MM.1S (cell line): ENCODE data around the gene HES2.

Experiments used
- DNase-seq: peaks from one replicate; pipeline ENCODE4 v3.0.0-alpha.2; 2015
- H2AFZ ChIP-seq: fragments of 300-600 bp; sonication (generic); 2 replicates; pipeline ENCODE4 v1.6.0; 2016; ENCODE audit warnings: antibody characterized with exemption, low read length
- H3F3A ChIP-seq: fragments of 300-600 bp; sonication (generic); 2 replicates; pipeline ENCODE4 v1.6.1; 2016; ENCODE audit warnings: mild to moderate bottlenecking, antibody characterized with exemption, low read length, moderate library complexity, mixed read lengths; ENCODE audit not compliant: insufficient read depth
- H3K27ac ChIP-seq: fragments of 300-600 bp; sonication (generic); 2 replicates; pipeline ENCODE4 v1.5.1; 2016; ENCODE audit warnings: mild to moderate bottlenecking, low read length
- H3K27me3 ChIP-seq: fragments of 300-600 bp; sonication (generic); replicated peaks from 2 replicates; pipeline ENCODE4 v1.6.0; 2016; ENCODE audit warnings: low read length; ENCODE audit not compliant: insufficient read depth
- H3K36me3 ChIP-seq: fragments of 300-600 bp; sonication (generic); replicated peaks from 2 replicates; pipeline ENCODE4 v1.6.1; 2016; ENCODE audit warnings: mild to moderate bottlenecking, low read length, mixed read lengths; ENCODE audit not compliant: insufficient read depth
- H3K4me1 ChIP-seq: fragments of 300-600 bp; sonication (generic); 2 replicates; pipeline ENCODE4 v1.6.1; 2016; ENCODE audit warnings: low read length, mixed read lengths
- H3K4me2 ChIP-seq: fragments of 300-600 bp; sonication (generic); 2 replicates; pipeline ENCODE4 v1.6.0; 2016; ENCODE audit warnings: low read depth, low read length
- H3K4me3 ChIP-seq: fragments of 300-600 bp; sonication (generic); 2 replicates; pipeline ENCODE4 v1.5.1; 2016; ENCODE audit warnings: low read length, mixed read lengths
- H3K79me2 ChIP-seq: fragments of 300-600 bp; sonication (generic); 2 replicates; pipeline ENCODE4 v1.6.1; 2016; ENCODE audit warnings: mixed run types, low read length, mixed read lengths
- H3K9ac ChIP-seq: fragments of 300-600 bp; sonication (generic); 2 replicates; pipeline ENCODE4 v1.6.1; 2016; ENCODE audit warnings: low read length, mixed read lengths
- H3K9me2 ChIP-seq: fragments of 300-600 bp; sonication (generic); replicated peaks from 2 replicates; pipeline ENCODE4 v1.6.1; 2016; ENCODE audit warnings: mild to moderate bottlenecking, low read length, mixed read lengths; ENCODE audit not compliant: insufficient read depth
- H3K9me3 ChIP-seq: fragments of 300-600 bp; sonication (generic); replicated peaks from 2 replicates; pipeline ENCODE4 v1.6.1; 2016; ENCODE audit warnings: mild to moderate bottlenecking, low read length, mixed read lengths; ENCODE audit not compliant: insufficient read depth
- H4K20me1 ChIP-seq: fragments of 300-600 bp; sonication (generic); 2 replicates; pipeline ENCODE4 v1.6.1; 2016; ENCODE audit warnings: mild to moderate bottlenecking, low read length, moderate library complexity, mixed read lengths; ENCODE audit not compliant: insufficient read depth
- CTCF ChIP-seq: fragments of 300-600 bp; sonication (generic); IDR thresholded peaks from 2 replicates; pipeline ENCODE4 v1.5.1; 2016; ENCODE audit warnings: antibody characterized with exemption, low read length, mixed read lengths
- EZH2 ChIP-seq: fragments of 300-600 bp; sonication (generic); optimal IDR thresholded peaks from 2 replicates; pipeline ENCODE3; 2017; ENCODE audit warnings: low read depth, mild to moderate bottlenecking, antibody characterized with exemption, low read length, mixed read lengths
- EZH2phosphoT487 ChIP-seq: fragments of 300-600 bp; sonication (generic); IDR thresholded peaks from 2 replicates; pipeline ENCODE4 v1.6.1; 2018; ENCODE audit warnings: antibody characterized with exemption, low read length

HES2 gene

GRCh38 chr1:6392809-6393399, 26.8 kb downstream of the HES2 start:
- peak overlapping the region; percentile 57; the same call in 1 of the 2 replicates for H3K9ac ChIP-seq
- H3K79me2 ChIP-seq = peaks cover 35% of the 10 kb centered on the region
- no peaks in the 10 kb centered on the region for H3K9me2 ChIP-seq
- peaks cover 8% of the 10 kb centered on the region; the same call in 1 of the 2 replicates for H3K4me1 ChIP-seq
- H3K27me3 ChIP-seq = no peaks in the 10 kb centered on the region
- 0 out of 2 replicates have a peak, but pooled peaks cover 4% of the 10 kb centered on the region for H3F3A ChIP-seq
- TF ChIP-seq EZH2phosphoT487 (no peak), EZH2 (no peak), CTCF (no peak)
- no peak overlapping the region for H3K27ac ChIP-seq
- H2AFZ ChIP-seq = peak overlapping the region; percentile 63; the same call in 1 of the 2 replicates
- H3K9me3 ChIP-seq = no peaks in the 10 kb centered on the region
- H3K4me3 ChIP-seq = peak overlapping the region; percentile 74
- H3K36me3 ChIP-seq = no peaks in the 10 kb centered on the region
- DNase-seq = no peak
- no peaks in the 10 kb centered on the region for H4K20me1 ChIP-seq
- H3K4me2 ChIP-seq = peak overlapping the region; percentile 88

GRCh38 chr1:6391951-6392808, 27.5 kb downstream of the HES2 start:
- Histone ChIP-seq H3K9me3 (no peaks in the 10 kb centered on the region), H3K36me3 (no peaks in the 10 kb centered on the region), H3K4me3 (peak overlapping the region; percentile 74), H3K9me2 (no peaks in the 10 kb centered on the region), H3K27ac (no peak overlapping the region), H3K4me1 (peaks cover 8% of the 10 kb centered on the region; the same call in 1 of the 2 replicates), H3K79me2 (peaks cover 41% of the 10 kb centered on the region), H4K20me1 (no peaks in the 10 kb centered on the region), H3K9ac (peak overlapping the region; percentile 57; the same call in 1 of the 2 replicates), H3F3A (0 out of 2 replicates have a peak, but pooled peaks cover 4% of the 10 kb centered on the region), H2AFZ (peak overlapping the region; percentile 63; the same call in 1 of the 2 replicates), H3K4me2 (peak overlapping the region; percentile 88), H3K27me3 (no peaks in the 10 kb centered on the region)
- peak; percentile 36 for DNase-seq
- TF ChIP-seq CTCF (no peak), EZH2 (no peak), EZH2phosphoT487 (no peak)

- Histone ChIP-seq H3K79me2 (peaks cover 63% of the 10 kb centered on the region), H3K27me3 (no peaks in the 10 kb centered on the region), H3K36me3 (no peaks in the 10 kb centered on the region), H3K4me2 (no peak overlapping the region), H3K4me1 (peaks cover 8% of the 10 kb centered on the region; the same call in 1 of the 2 replicates), H3K9me2 (no peaks in the 10 kb centered on the region), H3F3A (0 out of 2 replicates have a peak, but pooled peaks cover 4% of the 10 kb centered on the region), H3K9me3 (no peaks in the 10 kb centered on the region), H3K9ac (no peak overlapping the region), H4K20me1 (no peaks in the 10 kb centered on the region), H3K4me3 (no peak overlapping the region), H2AFZ (no peak overlapping the region), H3K27ac (no peak overlapping the region)
- DNase-seq = no peak
- no peak for TF ChIP-seq CTCF
- no peak for TF ChIP-seq EZH2
- TF ChIP-seq EZH2phosphoT487 = no peak
Observed at GRCh38 chr1:6389971-6390370, 29.7 kb downstream of the HES2 start.
